Left lung (tissue), 10 donors: ENCODE measurements around the gene ACO1. TPM values are rescaled to one million over a fixed set of nuclear protein-coding genes. Genes with fewer than 3 reads are reported as not detected.

Experiments used
- ATAC-seq: fragments of 200-7000 bp; cut with Tn5 transposase; one replicate; pipeline ENCODE4 v1.9.1; 2020; ENCODE audit warnings: moderate library complexity
- DNase-seq, 4 donors: peaks; one replicate each; pipeline ENCODE4 v3.0.0-alpha.2; 2013 to 2020
- H3K27ac ChIP-seq, 2 donors: fragments of 200-600 bp; sonication (generic) in 1 of 2; one replicate each; pipeline versions ENCODE4 v1.5.0 to v1.8.0; 2020 to 2021
- H3K27me3 ChIP-seq, 2 donors: fragments of 200-600 bp; sonication (generic) in 1 of 2; one replicate each; pipeline versions ENCODE4 v1.5.0 to v1.8.0; 2020 to 2021
- H3K36me3 ChIP-seq, 2 donors: fragments of 200-600 bp; sonication (generic) in 1 of 2; one replicate each; pipeline versions ENCODE4 v1.5.0 to v1.8.0; 2020 to 2021
- H3K4me1 ChIP-seq, 2 donors: fragments of 200-600 bp; one replicate each; pipeline ENCODE4 v1.8.0; 2021
- H3K4me3 ChIP-seq, 2 donors: fragments of 200-600 bp; sonication (generic) in 1 of 2; one replicate each; pipeline versions ENCODE4 v1.5.0 to v1.8.0; 2020 to 2021; ENCODE audit warnings: mild to moderate bottlenecking in 1 of 2
- H3K9me3 ChIP-seq, 2 donors: fragments of 200-600 bp; sonication (generic) in 1 of 2; one replicate each; pipeline versions ENCODE4 v1.5.0 to v1.8.0; 2020 to 2021
- CTCF ChIP-seq, 2 donors: fragments of 200-600 bp; sonication (generic) in 1 of 2; IDR thresholded peaks; one replicate each; pipeline versions ENCODE4 v1.5.0 to v1.8.0; 2021; ENCODE audit warnings: antibody characterized with exemption in 2 of 2
- intact Hi-C, 2 donors: fragments of 100-400 bp; cut with DNase I; formaldehyde crosslinking; loops; one replicate each; pipeline versions ENCODE4 v1.11.2 to v1.14.2; 2022
- polyA plus RNA-seq, 6 donors: library from polyadenylated mRNA; unstranded; fragments of 120-200 nt; gene quantifications; one replicate each; pipeline ENCODE4 v1.2.1, GENCODE V29; 2013; ENCODE audit not compliant: insufficient read length in 6 of 6
- total RNA-seq, 2 donors: library from RNA; stranded (reverse); fragmentation: NEBNext Ultra II Directional; extraction: Animal tissue kit (Norgen Biotek cat#: 25700); gene quantifications; one replicate each; pipeline ENCODE4 v1.2.1, GENCODE V29; 2021
- donor health status: DM: no; HTN: yes; CAD: no.
- donor health status: DM: no; HTN: no; CAD: no.

Gene ACO1
- total and polyA plus RNA-seq, 8 donors: 28.6 to 45.1 (median 32.2) TPM

GRCh38 chr9:32380944-32381343, 3.5 kb upstream of the ACO1 start:
- no peak for TF ChIP-seq CTCF (IDR thresholded peaks at IDR 0.05)
- ATAC-seq (no peak), DNase-seq (no peak)
- no peak overlapping the region for H3K27ac ChIP-seq
- H3K27me3 ChIP-seq: peaks cover 0 to 22% of the 10 kb centered on the region in 2 donors
- no peaks in the 10 kb centered on the region for H3K9me3 ChIP-seq
- H3K36me3 ChIP-seq: no peaks in the 10 kb centered on the region
- H3K4me1 ChIP-seq: peaks cover 5 to 20% of the 10 kb centered on the region in 2 donors
- intact Hi-C loops: loop anchor here in 1 of 2 donors (10.0 kb wide), 1 partner anchor 194 kb away; the partner anchor contains the start of gene NDUFB6
- no peak overlapping the region for H3K4me3 ChIP-seq

GRCh38 chr9:32382565-32383320, 1.7 kb upstream of the ACO1 start:
- TF ChIP-seq CTCF (IDR thresholded peaks at IDR 0.05): no peak
- Histone ChIP-seq H3K4me3 (no peak overlapping the region), H3K36me3 (no peaks in the 10 kb centered on the region), H3K27me3 (peaks cover 0 to 22% of the 10 kb centered on the region in 2 donors), H3K4me1 (peaks cover 5 to 23% of the 10 kb centered on the region in 2 donors), H3K27ac (no peak overlapping the region), H3K9me3 (no peaks in the 10 kb centered on the region)
- ATAC-seq (no peak), DNase-seq (no peak)
- intact Hi-C loops: loop anchor here in 1 of 2 donors (10.0 kb wide), 1 partner anchor 192 kb away; the partner anchor contains the start of gene NDUFB6

GRCh38 chr9:32384002-32384363, 460 bp upstream of the ACO1 start:
- intact Hi-C loops: loop anchor here in 1 of 2 donors (10.0 kb wide), 1 partner anchor 191 kb away; the partner anchor contains the start of gene NDUFB6
- H3K27me3 ChIP-seq: peaks cover 0 to 22% of the 10 kb centered on the region in 2 donors
- no peaks in the 10 kb centered on the region for H3K36me3 ChIP-seq
- ATAC-seq: peak; percentile 28
- peak overlapping the region; percentile 74 to 81 for H3K4me3 ChIP-seq
- H3K4me1 ChIP-seq: peaks cover 5 to 21% of the 10 kb centered on the region in 2 donors
- no peak for DNase-seq
- no peak for TF ChIP-seq CTCF (IDR thresholded peaks at IDR 0.05)
- H3K9me3 ChIP-seq: no peaks in the 10 kb centered on the region
- peak overlapping the region; percentile 70 to 88 for H3K27ac ChIP-seq

GRCh38 chr9:32385152-32385884, 875 bp downstream of the ACO1 start:
- peaks cover 5 to 17% of the 10 kb centered on the region in 2 donors for H3K4me1 ChIP-seq
- intact Hi-C loops: loop anchor here in 1 of 2 donors (10.0 kb wide), 1 partner anchor 189 kb away; the partner anchor contains the start of gene NDUFB6
- peak overlapping the region; percentile 70 to 88 for H3K27ac ChIP-seq
- no peaks in the 10 kb centered on the region for H3K9me3 ChIP-seq
- ATAC-seq (no peak), DNase-seq (no peak)
- peaks cover 0 to 22% of the 10 kb centered on the region in 2 donors for H3K27me3 ChIP-seq
- no peak for TF ChIP-seq CTCF (IDR thresholded peaks at IDR 0.05)
- no peaks in the 10 kb centered on the region for H3K36me3 ChIP-seq
- peak overlapping the region; percentile 74 to 81 for H3K4me3 ChIP-seq

- H3K4me3 ChIP-seq: peak overlapping the region in 1 of 2 donors; percentile 81
- peaks cover 0 to 22% of the 10 kb centered on the region in 2 donors for H3K27me3 ChIP-seq
- TF ChIP-seq CTCF (IDR thresholded peaks at IDR 0.05): no peak
- H3K9me3 ChIP-seq: no peaks in the 10 kb centered on the region
- no peaks in the 10 kb centered on the region for H3K36me3 ChIP-seq
- ATAC-seq: no peak
- intact Hi-C loops: loop anchor here in 1 of 2 donors (10.0 kb wide), 1 partner anchor 189 kb away; the partner anchor contains the start of gene NDUFB6
- DNase-seq: no peak
- H3K27ac ChIP-seq: no peak overlapping the region
- peaks cover 5 to 17% of the 10 kb centered on the region in 2 donors for H3K4me1 ChIP-seq
Measured at GRCh38 chr9:32385885-32386283, 1.4 kb downstream of the ACO1 start.
